A673 (cell line): Measurements from ENCODE around the gene IFT122.

Source experiments
- EZH2 ChIP-seq: fragments of 200-600 bp; sonication (generic); IDR thresholded peaks from 2 replicates; pipeline ENCODE4 v1.6.1; 2017; ENCODE audit warnings: borderline replicate concordance, low read depth, mild to moderate bottlenecking, mixed read lengths, antibody characterized with exemption, low read length; ENCODE audit not compliant: poor library complexity, severe bottlenecking
- TF ChIP-seq, protein P1 (sequence below): fragments of 300-800, 200-600 bp; sonication (generic); conservative IDR thresholded peaks from 2 replicates; pipeline ENCODE4 v1.5.1; 2017; ENCODE audit warnings: low read depth, mild to moderate bottlenecking, antibody characterized with exemption, low read length, moderate library complexity, mixed read lengths

DNA sequence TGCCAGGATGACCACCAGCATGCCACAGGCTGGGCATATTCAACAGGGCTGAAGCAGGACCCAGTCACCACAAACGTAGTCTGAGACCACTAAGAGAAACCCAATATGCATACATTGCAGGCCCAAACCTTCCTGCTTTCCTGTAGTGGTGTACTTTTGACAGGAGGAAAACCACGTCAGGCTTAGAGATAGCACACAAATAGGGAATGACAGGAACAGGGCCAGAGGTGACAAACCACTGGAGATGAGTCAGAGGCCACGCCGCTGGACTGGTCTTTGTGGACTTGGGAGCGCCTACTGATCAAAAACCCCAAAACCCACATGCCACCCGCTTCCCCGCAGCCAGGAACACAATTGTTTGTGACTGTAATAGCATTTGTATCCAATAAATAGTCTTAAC is 8.0 kb upstream of the IFT122 start:
- TF ChIP-seq, protein P1, sequence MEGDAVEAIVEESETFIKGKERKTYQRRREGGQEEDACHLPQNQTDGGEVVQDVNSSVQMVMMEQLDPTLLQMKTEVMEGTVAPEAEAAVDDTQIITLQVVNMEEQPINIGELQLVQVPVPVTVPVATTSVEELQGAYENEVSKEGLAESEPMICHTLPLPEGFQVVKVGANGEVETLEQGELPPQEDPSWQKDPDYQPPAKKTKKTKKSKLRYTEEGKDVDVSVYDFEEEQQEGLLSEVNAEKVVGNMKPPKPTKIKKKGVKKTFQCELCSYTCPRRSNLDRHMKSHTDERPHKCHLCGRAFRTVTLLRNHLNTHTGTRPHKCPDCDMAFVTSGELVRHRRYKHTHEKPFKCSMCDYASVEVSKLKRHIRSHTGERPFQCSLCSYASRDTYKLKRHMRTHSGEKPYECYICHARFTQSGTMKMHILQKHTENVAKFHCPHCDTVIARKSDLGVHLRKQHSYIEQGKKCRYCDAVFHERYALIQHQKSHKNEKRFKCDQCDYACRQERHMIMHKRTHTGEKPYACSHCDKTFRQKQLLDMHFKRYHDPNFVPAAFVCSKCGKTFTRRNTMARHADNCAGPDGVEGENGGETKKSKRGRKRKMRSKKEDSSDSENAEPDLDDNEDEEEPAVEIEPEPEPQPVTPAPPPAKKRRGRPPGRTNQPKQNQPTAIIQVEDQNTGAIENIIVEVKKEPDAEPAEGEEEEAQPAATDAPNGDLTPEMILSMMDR = no peak
- TF ChIP-seq EZH2 = no peak
